Activated CD4-positive, alpha-beta T cell treated with anti-CD3 and anti-CD28 coated beads for 36 hours (primary cell): Measurements from ENCODE around the gene CARD14. TPM values are rescaled to one million over a fixed set of nuclear protein-coding genes. Genes with fewer than 3 reads are reported as not detected.

Experiments used
- ATAC-seq: fragments of 200-7000 bp; cut with Tn5 transposase; one replicate; pipeline ENCODE4 v1.10.0; 2021; ENCODE audit warnings: mild to moderate bottlenecking, moderate library complexity
- CTCF ChIA-PET: fragments of 350-600 bp; sonication (Branson Sonifier 250); formaldehyde crosslinking; loops from one replicate; lab custom pipeline; 2021; ENCODE audit warnings: antibody characterized with exemption; lab: Charles Lee
- POLR2A ChIA-PET: fragments of 350-600 bp; sonication (Branson Sonifier 250); formaldehyde crosslinking; loops from one replicate; lab custom pipeline; 2021; ENCODE audit warnings: antibody characterized with exemption, inconsistent platforms; lab: Charles Lee
- DNase-seq: peaks from one replicate; pipeline ENCODE4 v3.0.0-alpha.2; 2020
- H3K27ac Mint-ChIP-seq: one replicate; pipeline ENCODE4 v1.8.0; 2021; ENCODE audit warnings: mixed read lengths
- H3K27me3 Mint-ChIP-seq: one replicate; pipeline ENCODE4 v1.8.0; 2021; ENCODE audit warnings: mixed read lengths
- H3K36me3 Mint-ChIP-seq: one replicate; pipeline ENCODE4 v1.8.0; 2021; ENCODE audit warnings: low read depth, mixed read lengths
- H3K4me1 Mint-ChIP-seq: one replicate; pipeline ENCODE4 v1.8.0; 2021; ENCODE audit warnings: mixed read lengths
- H3K4me3 Mint-ChIP-seq: one replicate; pipeline ENCODE4 v1.8.0; 2021; ENCODE audit warnings: mild to moderate bottlenecking, moderate library complexity, mixed read lengths
- H3K9me3 Mint-ChIP-seq: one replicate; pipeline ENCODE4 v1.8.0; 2021; ENCODE audit warnings: low read depth, mixed read lengths
- intact Hi-C, 2 experiments: fragments of 100-400 bp; cut with DNase I in 1 of 2; cut with micrococcal nuclease in 1 of 2; formaldehyde crosslinking; loops; one replicate each; pipeline versions ENCODE4 v1.14.2 to v1.15.1; 2022 to 2024; cut with DNase I, micrococcal nuclease
- total RNA-seq, 2 experiments: library from RNA; stranded (reverse); gene quantifications; one replicate each; pipeline ENCODE4 v1.2.3, GENCODE V29; 2021

Gene CARD14
- total RNA-seq, 2 experiments from 2014 or later: not detected

- ATAC-seq (no peak), DNase-seq (no peak)
- Mint-ChIP-seq H3K27me3 (peaks cover 2% of the 10 kb centered on the region), H3K4me3 (no peak overlapping the region), H3K27ac (no peak overlapping the region), H3K36me3 (peaks cover 48% of the 10 kb centered on the region), H3K9me3 (no peaks in the 10 kb centered on the region), H3K4me1 (no peaks in the 10 kb centered on the region)
- POLR2A ChIA-PET: interaction anchor here (0.6 to 2.1 kb wide), 4 partner anchors 9 to 132 kb away, joined by 3 to 12 read pairs (median 4); no protein-coding TSS in a partner anchor
- intact Hi-C loops: no loop called here
- CTCF ChIA-PET: interaction anchor here (0.7 to 1.1 kb wide), 2 partner anchors 32 to 125 kb away, joined by 3 to 4 read pairs; partner anchors contain the start of gene GAA
Measured at GRCh38 chr17:80133626-80133970, 36.2 kb upstream of the CARD14 start.

GRCh38 chr17:80137131-80137530 lies 32.7 kb upstream of the CARD14 start:
- Mint-ChIP-seq H3K4me3 (no peak overlapping the region), H3K27me3 (no peaks in the 10 kb centered on the region), H3K9me3 (no peaks in the 10 kb centered on the region), H3K27ac (no peak overlapping the region), H3K4me1 (no peaks in the 10 kb centered on the region), H3K36me3 (peaks cover 78% of the 10 kb centered on the region)
- no peak for DNase-seq
- POLR2A ChIA-PET: no interaction called here
- no peak for ATAC-seq
- intact Hi-C loops: no loop called here
- CTCF ChIA-PET: no interaction called here

- no peaks in the 10 kb centered on the region for H3K9me3 Mint-ChIP-seq
- H3K36me3 Mint-ChIP-seq: peaks cover 77% of the 10 kb centered on the region
- CTCF ChIA-PET: interaction anchor here (0.7 to 1.1 kb wide), 2 partner anchors 23 to 33 kb away, joined by 3 to 6 read pairs; no protein-coding TSS in a partner anchor
- POLR2A ChIA-PET: interaction anchor here (0.6 kb wide), 1 partner anchor 27 kb away, joined by 3 read pairs; no protein-coding TSS in a partner anchor
- no peak for DNase-seq
- ATAC-seq: no peak
- no peaks in the 10 kb centered on the region for H3K27me3 Mint-ChIP-seq
- H3K27ac Mint-ChIP-seq: no peak overlapping the region
- intact Hi-C loops: no loop called here
- peaks cover 4% of the 10 kb centered on the region for H3K4me1 Mint-ChIP-seq
- no peak overlapping the region for H3K4me3 Mint-ChIP-seq
Measured at GRCh38 chr17:80138856-80139426, 30.9 kb upstream of the CARD14 start.

GRCh38 chr17:80141463-80142165 lies 28.2 kb upstream of the CARD14 start:
- H3K9me3 Mint-ChIP-seq: no peaks in the 10 kb centered on the region
- DNase-seq: no peak
- intact Hi-C loops: no loop called here
- no peak overlapping the region for H3K27ac Mint-ChIP-seq
- H3K27me3 Mint-ChIP-seq: no peaks in the 10 kb centered on the region
- no peak for ATAC-seq
- peaks cover 73% of the 10 kb centered on the region for H3K36me3 Mint-ChIP-seq
- H3K4me3 Mint-ChIP-seq: no peak overlapping the region
- CTCF ChIA-PET: no interaction called here
- POLR2A ChIA-PET: no interaction called here
- peaks cover 26% of the 10 kb centered on the region for H3K4me1 Mint-ChIP-seq

- H3K36me3 Mint-ChIP-seq: peaks cover 62% of the 10 kb centered on the region
- H3K27me3 Mint-ChIP-seq: no peaks in the 10 kb centered on the region
- ChIA-PET CTCF (interaction anchor here (0.9 kb wide), 1 partner anchor 15 kb away, joined by 3 read pairs; no protein-coding TSS in a partner anchor), POLR2A (interaction anchor here (0.6 to 1.1 kb wide), 2 partner anchors 9 to 24 kb away, joined by 3 read pairs; no protein-coding TSS in a partner anchor)
- no peak overlapping the region for H3K4me3 Mint-ChIP-seq
- no peak overlapping the region for H3K27ac Mint-ChIP-seq
- ATAC-seq (no peak), DNase-seq (no peak)
- no peaks in the 10 kb centered on the region for H3K9me3 Mint-ChIP-seq
- H3K4me1 Mint-ChIP-seq: peaks cover 28% of the 10 kb centered on the region
- intact Hi-C loops: no loop called here
Measured at GRCh38 chr17:80142929-80143328, 26.9 kb upstream of the CARD14 start.

GRCh38 chr17:80145076-80146075 lies 24.5 kb upstream of the CARD14 start:
- H3K4me3 Mint-ChIP-seq: peak overlapping the region; percentile 77
- H3K9me3 Mint-ChIP-seq: no peaks in the 10 kb centered on the region
- H3K27ac Mint-ChIP-seq: peak overlapping the region; percentile 59
- ATAC-seq: no peak
- peaks cover 42% of the 10 kb centered on the region for H3K36me3 Mint-ChIP-seq
- ChIA-PET CTCF (interaction anchor here (0.6 to 2.1 kb wide), 4 partner anchors 44 to 873 kb away, joined by 3 to 7 read pairs (median 4); partner anchors contain the start of gene GAA), POLR2A (interaction anchor here (0.6 to 2.2 kb wide), 5 partner anchors 12 to 434 kb away, joined by 3 to 12 read pairs (median 4); partner anchors contain the start of gene GAA)
- peak; percentile 30 for DNase-seq
- H3K4me1 Mint-ChIP-seq: peaks cover 35% of the 10 kb centered on the region
- intact Hi-C loops: loop anchor here (2.0 to 5.0 kb wide), 3 partner anchors 43 to 138 kb away; partner anchors contain the start of gene GAA (in 1 of the 2)
- H3K27me3 Mint-ChIP-seq: no peaks in the 10 kb centered on the region

- ChIA-PET CTCF (interaction anchor here (0.6 to 1.1 kb wide), 3 partner anchors 84 to 872 kb away, joined by 3 to 4 read pairs (median 3); no protein-coding TSS in a partner anchor), POLR2A (interaction anchor here (0.6 to 2.2 kb wide), 4 partner anchors 13 to 435 kb away, joined by 3 to 12 read pairs (median 4); partner anchors contain the start of gene GAA)
- DNase-seq: peak; percentile 39
Measured at GRCh38 chr17:80146121-80147034, 23.5 kb upstream of the CARD14 start.

GRCh38 chr17:80147035-80147822 lies 22.6 kb upstream of the CARD14 start, which contains the start of gene EIF4A3:
Gene EIF4A3, minus strand, starts transcription at chr17:80147128. Its CDS starts 167 bp downstream, at chr17:80146961.
- POLR2A ChIA-PET: interaction anchor here (2.2 kb wide), 1 partner anchor 14 kb away, joined by 12 read pairs; no protein-coding TSS in a partner anchor
- CTCF ChIA-PET: no interaction called here
- Mint-ChIP-seq H3K4me1 (peaks cover 43% of the 10 kb centered on the region), H3K36me3 (peaks cover 28% of the 10 kb centered on the region), H3K27ac (peak within 1 kb of the TSS; percentile 93), H3K4me3 (peak within 1 kb of the TSS; percentile 77), H3K9me3 (no peaks in the 10 kb centered on the region), H3K27me3 (no peaks in the 10 kb centered on the region)
- intact Hi-C loops: loop anchor here (1.0 to 5.0 kb wide), 12 partner anchors 45 to 350 kb away; partner anchors contain the start of genes GAA (in 2 of the 2), CBX8 (in 1 of the 2), CCDC40 (in 1 of the 2) and ENDOV (in 1 of the 2)
- ATAC-seq (peak; percentile 91), DNase-seq (peak; percentile 99)

More at GRCh38 chr17:80146121-80147034, 23.5 kb upstream of the CARD14 start:
- peak overlapping the region; percentile 77 for H3K4me3 Mint-ChIP-seq
- peaks cover 37% of the 10 kb centered on the region for H3K36me3 Mint-ChIP-seq
- H3K27ac Mint-ChIP-seq: peak overlapping the region; percentile 93
- H3K9me3 Mint-ChIP-seq: no peaks in the 10 kb centered on the region
- H3K27me3 Mint-ChIP-seq: no peaks in the 10 kb centered on the region
- intact Hi-C loops: loop anchor here (1.0 to 5.0 kb wide), 12 partner anchors 44 to 349 kb away; partner anchors contain the start of genes GAA (in 2 of the 2), CBX8 (in 1 of the 2), CCDC40 (in 1 of the 2) and ENDOV (in 1 of the 2)
- peak; percentile 1 for ATAC-seq
- H3K4me1 Mint-ChIP-seq: peaks cover 35% of the 10 kb centered on the region

GRCh38 chr17:80151333-80151732 lies 18.5 kb upstream of the CARD14 start:
- ATAC-seq (no peak), DNase-seq (no peak)
- H3K27ac Mint-ChIP-seq: no peak overlapping the region
- H3K9me3 Mint-ChIP-seq: no peaks in the 10 kb centered on the region
- peaks cover 3% of the 10 kb centered on the region for H3K36me3 Mint-ChIP-seq
- CTCF ChIA-PET: interaction anchor here (0.7 kb wide), 1 partner anchor 38 kb away, joined by 3 read pairs; no protein-coding TSS in a partner anchor
- H3K27me3 Mint-ChIP-seq: no peaks in the 10 kb centered on the region
- intact Hi-C loops: no loop called here
- POLR2A ChIA-PET: no interaction called here
- H3K4me3 Mint-ChIP-seq: no peak overlapping the region
- H3K4me1 Mint-ChIP-seq: peaks cover 24% of the 10 kb centered on the region
